ENCODE results near the gene UNC5C.

- TF ChIP-seq CTCF (IDR thresholded peaks at IDR 0.05) (no peak), MAX (CRISPR knock-in tag; IDR thresholded peaks at IDR 0.05) (no peak), PREB (CRISPR knock-in tag; IDR thresholded peaks at IDR 0.05; ENCODE audit: borderline replicate concordance) (no peak), ZNF416 (CRISPR knock-in tag; IDR thresholded peaks at IDR 0.05) (no peak), ATF2 (CRISPR knock-in tag; IDR thresholded peaks at IDR 0.05; ENCODE audit: borderline replicate concordance, low read depth) (no peak), JUN (CRISPR knock-in tag; IDR thresholded peaks at IDR 0.05) (no peak), FOXP4 (CRISPR knock-in tag; IDR thresholded peaks at IDR 0.05) (no peak)
Measured at GRCh38 chr4:95158045-95158444, 390.7 kb downstream of the UNC5C start.
